Motor neuron (in vitro differentiated cells): Measurements from ENCODE around the gene MTNR1B. TPM values are rescaled to one million over a fixed set of nuclear protein-coding genes. Genes with fewer than 3 reads are reported as not detected.
A peak's percentile ranks its signal among the peaks of the same experiment; 100 is the strongest.

Source experiments
- ATAC-seq, 8 experiments: fragments of 200-7000 bp; cut with Tn5 transposase; replicated peaks in 6 of 8; 2 replicates each; pipeline ENCODE4 v1.8.0; 2021; ENCODE audit warnings: mild to moderate bottlenecking in 8 of 8, moderate library complexity in 8 of 8
- H3K27ac ChIP-seq, 2 donors: fragments of 250-450 bp; sonication (Bioruptor Pico); 2 replicates each; pipeline ENCODE4 v1.9.0; 2021; ENCODE audit warnings: antibody characterized with exemption in 2 of 2, mild to moderate bottlenecking in 2 of 2, moderate library complexity in 1 of 2
- H3K4me1 ChIP-seq, 2 donors: fragments of 250-450 bp; sonication (Bioruptor Pico); replicated peaks in 1 of 2; 2 replicates each; pipeline ENCODE4 v1.6.1; 2021; ENCODE audit warnings: antibody characterized with exemption in 2 of 2, mild to moderate bottlenecking in 2 of 2, moderate library complexity in 1 of 2
- H3K4me3 ChIP-seq, 5 donors: fragments of 250-450 bp; sonication (Bioruptor Pico); 2 replicates each; pipeline ENCODE4 v1.9.0; 2021; ENCODE audit warnings: antibody characterized with exemption in 5 of 5, mild to moderate bottlenecking in 5 of 5, moderate library complexity in 4 of 5
- WGBS, 10 experiments: fragments of 450-650 bp; shearing (Covaris generic); methylation state at CpG; one replicate each; pipeline ENCODE4 v1.0.0; 2022; 5-methylcytosine and 5-hydroxymethylcytosine counted together
- in situ Hi-C, 9 experiments: fragments of 400-800 bp; cut with MboI; loops; one replicate each; pipeline ENCODE4 v1.15.0; 2021; ENCODE audit warnings: low sequenced_read_pairs in 9 of 9, low pct_unique_long_range_greater_than_20kb in 2 of 9; ENCODE audit not compliant: unreplicated experiment in 9 of 9
- total RNA-seq, 8 experiments: library from RNA; unstranded; fragments of 300-600 nt; gene quantifications; 2 replicates each; pipeline versions ENCODE4 v1.2.3 to v1.2.4, GENCODE V29; 2022

The MTNR1B gene
- total RNA-seq, 8 experiments from 2014 or later = 0.11 to 1.00 (median 0.23) TPM; not detected in 3

DNA sequence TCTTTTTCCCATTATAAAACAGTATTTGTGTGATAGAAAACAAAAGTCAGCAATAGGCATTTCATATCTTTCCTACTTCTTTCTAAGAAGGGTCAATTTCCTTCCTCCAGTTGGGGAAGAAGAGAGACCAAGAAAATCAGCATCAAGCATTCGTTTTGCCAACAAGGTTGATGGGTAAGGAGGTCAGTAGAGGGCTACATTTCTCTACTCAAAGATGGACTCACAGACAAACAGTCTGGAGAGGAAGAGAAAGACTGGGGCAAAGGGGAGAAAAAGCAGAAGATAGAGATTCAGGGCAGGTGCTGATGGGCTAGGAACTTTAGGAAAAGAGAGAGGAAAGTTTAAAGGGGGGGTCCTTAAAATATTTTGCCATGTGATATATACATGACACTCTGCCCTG is 8.6 kb upstream of the MTNR1B start:
- in situ Hi-C loops = loop anchor here in 1 of 9 experiments (25.0 kb wide), 1 partner anchor 126 kb away; no protein-coding TSS in a partner anchor
- Histone ChIP-seq H3K27ac (no peak overlapping the region), H3K4me1 (peaks cover 0 to 5% of the 10 kb centered on the region in 2 donors), H3K4me3 (no peak overlapping the region)
- 0 to 57% (median 40%) methylated on average over 1 of the region's 1 CpG; no CpG with 5 or more reads in 2 of the 10 experiments for WGBS, 10 experiments
- no peak for ATAC-seq

- 8 to 100% (median 88%) methylated on average over 1 of the region's 1 CpG for WGBS, 10 experiments
- no peak overlapping the region for H3K4me3 ChIP-seq
- H3K4me1 ChIP-seq = peaks cover 0 to 5% of the 10 kb centered on the region in 2 donors
- in situ Hi-C loops = loop anchor here in 1 of 9 experiments (25.0 kb wide), 1 partner anchor 125 kb away; no protein-coding TSS in a partner anchor
- H3K27ac ChIP-seq = no peak overlapping the region
- peak in 1 of 8 experiments; percentile 69 for ATAC-seq
Observed at GRCh38 chr11:92962446-92962845, 7.0 kb upstream of the MTNR1B start.

- peaks cover 0 to 3% of the 10 kb centered on the region in 2 donors for H3K4me1 ChIP-seq
- ATAC-seq = peak in 2 of 8 experiments; percentile 48 to 67
- WGBS, 10 experiments = 19 to 100% (median 80%) methylated on average over 1 to 8 of the region's 8 CpGs; no CpG with 5 or more reads in 1 of the 10 experiments
Observed at GRCh38 chr11:92964471-92964870, 5.0 kb upstream of the MTNR1B start.

DNA sequence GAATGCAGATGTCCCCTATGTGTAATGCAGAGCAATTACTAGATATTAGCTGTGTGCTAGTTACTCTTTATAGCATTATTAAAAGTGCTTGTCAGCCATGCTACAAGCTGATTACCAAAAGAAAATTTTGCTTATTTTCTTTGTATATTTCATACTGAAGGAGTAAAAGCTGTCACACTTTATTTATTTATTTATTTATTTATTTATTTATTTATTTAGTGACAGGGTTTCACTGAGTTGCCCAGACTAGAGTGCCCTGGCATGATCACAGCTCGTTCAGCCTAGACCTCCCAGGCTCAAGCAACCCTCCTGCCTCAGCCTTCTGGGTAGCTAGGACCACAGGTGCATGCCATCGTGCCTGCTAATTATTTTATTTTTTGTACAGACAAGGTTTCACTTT is 4.3 kb upstream of the MTNR1B start:
- WGBS, 10 experiments = 17 to 70% (median 40%) methylated on average over 1 to 2 of the region's 2 CpGs; no CpG with 5 or more reads in 3 of the 10 experiments
- in situ Hi-C loops = loop anchor here in 1 of 9 experiments (25.0 kb wide), 1 partner anchor 122 kb away; no protein-coding TSS in a partner anchor
- Histone ChIP-seq H3K4me1 (no peaks in the 10 kb centered on the region), H3K27ac (no peak overlapping the region), H3K4me3 (no peak overlapping the region)
- no peak for ATAC-seq

More at GRCh38 chr11:92964471-92964870, 5.0 kb upstream of the MTNR1B start:
- H3K4me3 ChIP-seq = no peak overlapping the region
- no peak overlapping the region for H3K27ac ChIP-seq
- in situ Hi-C loops = loop anchor here in 1 of 9 experiments (25.0 kb wide), 1 partner anchor 123 kb away; no protein-coding TSS in a partner anchor

GRCh38 chr11:92967178-92967577 is 2.3 kb upstream of the MTNR1B start:
- H3K4me1 ChIP-seq = peaks cover 0 to 8% of the 10 kb centered on the region in 2 donors
- no peak overlapping the region for H3K27ac ChIP-seq
- in situ Hi-C loops = loop anchor here in 1 of 9 experiments (25.0 kb wide), 1 partner anchor 120 kb away; no protein-coding TSS in a partner anchor
- H3K4me3 ChIP-seq = no peak overlapping the region
- ATAC-seq = no peak
- WGBS, 10 experiments = 0 to 100% (median 64%) methylated on average over 1 to 2 of the region's 2 CpGs; no CpG with 5 or more reads in 2 of the 10 experiments

GRCh38 chr11:92967867-92968266 is 1.6 kb upstream of the MTNR1B start:
- ATAC-seq = peak in 1 of 8 experiments; percentile 71
- in situ Hi-C loops = loop anchor here in 1 of 9 experiments (25.0 kb wide), 1 partner anchor 119 kb away; no protein-coding TSS in a partner anchor
- no peak overlapping the region for H3K27ac ChIP-seq
- 0 to 100% (median 68%) methylated on average over 1 to 2 of the region's 2 CpGs for WGBS, 10 experiments
- H3K4me1 ChIP-seq = peaks cover 0 to 10% of the 10 kb centered on the region in 2 donors
- no peak overlapping the region for H3K4me3 ChIP-seq

GRCh38 chr11:92969293-92969633 is 188 bp upstream of the MTNR1B start:
- H3K4me1 ChIP-seq = peaks cover 0 to 10% of the 10 kb centered on the region in 2 donors
- in situ Hi-C loops = loop anchor here in 1 of 9 experiments (25.0 kb wide), 1 partner anchor 118 kb away; no protein-coding TSS in a partner anchor
- ATAC-seq = peak in 4 of 8 experiments; percentile 27 to 44 (median 40)
- WGBS, 10 experiments = 0 to 23% (median 18%) methylated on average over 1 to 8 of the region's 16 CpGs; no CpG with 5 or more reads in 5 of the 10 experiments
- H3K27ac ChIP-seq = no peak overlapping the region
- H3K4me3 ChIP-seq = peak overlapping the region; percentile 23 to 35 (median 30)

DNA sequence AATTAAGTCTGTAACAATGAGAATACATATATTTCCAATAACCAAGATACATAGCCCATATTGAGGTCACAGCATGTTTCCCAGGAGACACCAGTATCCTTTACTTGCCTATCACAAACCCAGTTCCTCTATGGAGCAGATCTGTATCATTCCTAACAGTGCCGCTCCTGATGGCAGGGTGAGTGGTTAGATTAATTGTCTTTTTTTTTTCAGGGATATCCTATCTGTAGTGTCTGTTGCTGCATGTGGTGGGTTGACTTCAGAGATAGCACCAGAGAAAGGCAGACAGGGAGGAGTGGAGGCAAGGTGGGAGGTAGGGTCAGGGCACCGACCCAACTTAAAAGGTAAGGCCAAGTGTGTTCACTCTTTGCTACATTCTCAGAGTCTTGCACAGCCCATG is 2.8 kb downstream of the MTNR1B start:
- Histone ChIP-seq H3K4me3 (no peak overlapping the region), H3K4me1 (peaks cover 0 to 10% of the 10 kb centered on the region in 2 donors), H3K27ac (no peak overlapping the region)
- in situ Hi-C loops = loop anchor here in 1 of 9 experiments (25.0 kb wide), 1 partner anchor 115 kb away; no protein-coding TSS in a partner anchor
- no peak for ATAC-seq
- 20 to 100% (median 71%) methylated on average over 1 to 2 of the region's 2 CpGs; no CpG with 5 or more reads in 3 of the 10 experiments for WGBS, 10 experiments

DNA sequence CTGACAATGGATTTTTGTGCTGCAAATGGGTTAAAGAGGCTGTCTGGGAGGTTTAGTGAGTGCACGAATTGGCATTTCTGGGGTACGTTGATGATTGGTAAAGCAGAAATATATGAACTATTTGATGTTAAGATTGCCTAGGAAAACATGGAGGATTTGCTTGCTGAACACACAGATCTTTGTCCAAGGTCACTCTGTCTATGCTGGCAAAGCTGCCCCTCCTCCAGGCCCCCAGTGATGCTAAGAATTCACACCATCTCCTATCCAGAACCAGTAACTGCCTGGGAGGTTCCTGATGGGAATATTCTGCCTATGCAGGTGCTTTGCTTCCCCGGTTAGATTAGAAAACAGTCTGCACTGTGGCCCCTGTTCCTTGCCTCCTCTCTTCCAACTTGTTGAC is 5.8 kb downstream of the MTNR1B start:
- Histone ChIP-seq H3K4me1 (peaks cover 0 to 10% of the 10 kb centered on the region in 2 donors), H3K4me3 (no peak overlapping the region), H3K27ac (no peak overlapping the region)
- in situ Hi-C loops = no loop called here
- WGBS, 10 experiments = 30 to 100% (median 90%) methylated on average over 1 to 3 of the region's 3 CpGs; no CpG with 5 or more reads in 4 of the 10 experiments
- ATAC-seq = no peak

DNA sequence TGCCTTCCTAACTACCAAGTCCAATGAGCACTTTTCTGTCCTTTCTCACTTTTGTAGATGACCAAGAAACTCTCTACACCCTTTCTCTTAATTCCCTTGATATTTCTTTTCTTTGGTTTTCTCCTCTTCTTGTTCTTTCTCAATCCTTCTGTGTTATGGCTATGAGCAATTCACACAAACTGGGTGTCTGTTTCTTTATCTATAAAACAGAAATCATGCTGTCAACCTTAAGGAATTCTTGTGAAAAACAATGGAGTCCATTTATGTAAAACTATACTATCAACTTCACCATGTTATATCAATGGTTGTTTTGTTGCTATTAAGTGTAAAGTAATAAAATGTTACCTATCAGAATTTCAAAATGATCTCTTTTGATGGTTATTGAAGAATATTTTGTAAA is 7.2 kb downstream of the MTNR1B start:
- no peak for ATAC-seq
- Histone ChIP-seq H3K27ac (no peak overlapping the region), H3K4me1 (peaks cover 0 to 6% of the 10 kb centered on the region in 2 donors), H3K4me3 (no peak overlapping the region)
- in situ Hi-C loops = no loop called here

DNA sequence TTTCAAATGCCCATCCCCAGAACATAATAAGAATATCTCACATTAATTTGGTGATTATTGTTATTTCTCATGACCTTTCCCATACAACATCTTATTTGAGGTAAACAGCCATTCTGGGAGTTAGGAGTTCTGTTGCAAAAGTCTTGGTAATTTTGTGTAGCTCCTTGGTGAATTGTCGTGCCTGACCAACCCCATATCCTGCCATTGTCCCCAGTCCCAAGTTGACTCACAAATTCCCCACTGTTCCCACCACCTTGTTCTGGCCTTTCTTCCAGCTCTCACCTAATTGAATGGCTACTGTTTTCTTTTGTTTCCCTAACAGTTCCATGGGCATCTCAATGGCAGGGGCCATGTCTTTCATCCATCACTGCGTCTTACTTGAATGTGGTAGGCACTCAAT is 8.0 kb downstream of the MTNR1B start:
- in situ Hi-C loops = no loop called here
- no peak overlapping the region for H3K4me3 ChIP-seq
- H3K27ac ChIP-seq = no peak overlapping the region
- ATAC-seq = no peak
- no peaks in the 10 kb centered on the region for H3K4me1 ChIP-seq
- 25 to 75% (median 53%) methylated on average over 2 of the region's 2 CpGs; no CpG with 5 or more reads in 3 of the 10 experiments for WGBS, 10 experiments

- 6 to 91% (median 67%) methylated on average over 1 to 7 of the region's 7 CpGs; no CpG with 5 or more reads in 1 of the 10 experiments for WGBS, 10 experiments
- in situ Hi-C loops = no loop called here
- H3K4me1 ChIP-seq = no peaks in the 10 kb centered on the region
- no peak overlapping the region for H3K4me3 ChIP-seq
- peak in 5 of 8 experiments; percentile 29 to 79 (median 70) for ATAC-seq
- no peak overlapping the region for H3K27ac ChIP-seq
Observed at GRCh38 chr11:92978271-92979111, 9.0 kb downstream of the MTNR1B start.

- ATAC-seq = peak in 3 of 8 experiments; percentile 36 to 59 (median 47)
- 50 to 100% (median 88%) methylated on average over 1 of the region's 1 CpG; no CpG with 5 or more reads in 6 of the 10 experiments for WGBS, 10 experiments
- no peak overlapping the region for H3K4me3 ChIP-seq
- in situ Hi-C loops = no loop called here
- no peak overlapping the region for H3K27ac ChIP-seq
- H3K4me1 ChIP-seq = no peaks in the 10 kb centered on the region
Observed at GRCh38 chr11:92979176-92979575, 9.7 kb downstream of the MTNR1B start.
